ENCODE data around the gene CTIF. TPM values are rescaled to one million over a fixed set of nuclear protein-coding genes. Genes with fewer than 3 reads are reported as not detected.
A peak's percentile ranks its signal among the peaks of the same experiment; 100 is the strongest.

CTIF gene
- total RNA-seq, 5 donors from 2014 or later (not counting 1 experiment from before 2014, with no cell fraction given): 3.2 to 6.7 (median 4.7) TPM

GRCh38 chr18:48848641-48849143 is 309.9 kb downstream of the CTIF start:
- H3K4me3 ChIP-seq (ENCODE audit: control insufficient read depth in 1 of 2, extremely low read depth in 1 of 2, low read length in 1 of 2): no peak overlapping the region
- no peak overlapping the region for H3K27ac Mint-ChIP-seq
- peaks cover 50 to 52% (median 52%) of the 10 kb centered on the region in 3 donors for H3K4me1 Mint-ChIP-seq
- no peak for DNase-seq
- peaks cover 0 to 15% (median 0%) of the 10 kb centered on the region in 3 donors for H3K9me3 Mint-ChIP-seq
- ATAC-seq (replicated peaks in 1 of 4): no peak
- peaks cover 2% of the 10 kb centered on the region for H3K36me3 Mint-ChIP-seq
- peaks cover 35 to 59% of the 10 kb centered on the region in 2 experiments for H3K4me1 ChIP-seq (ENCODE audit: control insufficient read depth in 1 of 2, extremely low read depth in 1 of 2, insufficient read depth in 2 of 2, low read length in 2 of 2)
- H3K36me3 ChIP-seq (ENCODE audit: control insufficient read depth in 2 of 2, extremely low read depth in 1 of 2, insufficient read depth in 1 of 2, low read length in 1 of 2): no peaks in the 10 kb centered on the region
- no peaks in the 10 kb centered on the region for H3K27me3 Mint-ChIP-seq
- POLR2A ChIA-PET: interaction anchor here in 1 of 2 donors (0.6 to 0.7 kb wide), 2 partner anchors 10 to 54 kb away, joined by 4 to 6 read pairs; no protein-coding TSS in a partner anchor
- CTCF ChIA-PET: interaction anchor here (0.6 kb wide), 2 partner anchors 345 to 347 kb away, joined by 3 read pairs; no protein-coding TSS in a partner anchor
- H3K9me3 ChIP-seq: no peaks in the 10 kb centered on the region
- no peak overlapping the region for H3K27ac ChIP-seq (ENCODE audit: low read length)
- WGBS (ENCODE audit: insufficient coverage): 92% methylated on average over 13 of the region's 13 CpGs
- no peaks in the 10 kb centered on the region for H3K27me3 ChIP-seq (replicated peaks in 1 of 2; ENCODE audit: control insufficient read depth in 2 of 2, extremely low read depth in 1 of 2, insufficient read depth in 2 of 2, low read length in 1 of 2)
- H3K4me3 Mint-ChIP-seq: no peak overlapping the region

GRCh38 chr18:48850822-48851598 is 312.2 kb downstream of the CTIF start:
- no peak for DNase-seq
- H3K4me1 Mint-ChIP-seq: peaks cover 50 to 51% (median 50%) of the 10 kb centered on the region in 3 donors
- no peak for ATAC-seq (replicated peaks in 1 of 4)
- Histone ChIP-seq H3K36me3 (ENCODE audit: control insufficient read depth in 2 of 2, extremely low read depth in 1 of 2, insufficient read depth in 1 of 2, low read length in 1 of 2) (no peaks in the 10 kb centered on the region), H3K9me3 (no peaks in the 10 kb centered on the region), H3K27me3 (replicated peaks in 1 of 2; ENCODE audit: control insufficient read depth in 2 of 2, extremely low read depth in 1 of 2, insufficient read depth in 2 of 2, low read length in 1 of 2) (no peaks in the 10 kb centered on the region), H3K27ac (ENCODE audit: low read length) (no peak overlapping the region), H3K4me1 (ENCODE audit: control insufficient read depth in 1 of 2, extremely low read depth in 1 of 2, insufficient read depth in 2 of 2, low read length in 2 of 2) (peaks cover 31 to 58% of the 10 kb centered on the region in 2 experiments), H3K4me3 (ENCODE audit: control insufficient read depth in 1 of 2, extremely low read depth in 1 of 2, low read length in 1 of 2) (peak overlapping the region in 1 of 2 donors; percentile 29)
- H3K9me3 Mint-ChIP-seq: peaks cover 0 to 8% (median 0%) of the 10 kb centered on the region in 3 donors
- H3K27me3 Mint-ChIP-seq: no peaks in the 10 kb centered on the region
- ChIA-PET POLR2A (no interaction called here), CTCF (interaction anchor here in 1 of 2 donors (1.2 kb wide), 1 partner anchor 79 kb away, joined by 3 read pairs; no protein-coding TSS in a partner anchor)
- H3K36me3 Mint-ChIP-seq: no peaks in the 10 kb centered on the region
- 89% methylated on average over 10 of the region's 17 CpGs for WGBS (ENCODE audit: insufficient coverage)
- H3K4me3 Mint-ChIP-seq: peak overlapping the region in 1 of 3 donors; percentile 23
- H3K27ac Mint-ChIP-seq: no peak overlapping the region

- ATAC-seq (replicated peaks in 1 of 4) (peak; percentile 44 to 62 (median 57)), DNase-seq (peak in 7 of 35 experiments; percentile 14 to 46 (median 26))
- Mint-ChIP-seq H3K27ac (no peak overlapping the region), H3K27me3 (no peaks in the 10 kb centered on the region), H3K4me1 (peaks cover 49 to 54% (median 51%) of the 10 kb centered on the region in 3 donors), H3K4me3 (peak overlapping the region in 1 of 3 donors; percentile 23), H3K9me3 (peaks cover 0 to 2% (median 0%) of the 10 kb centered on the region in 3 donors), H3K36me3 (no peaks in the 10 kb centered on the region)
- no peaks in the 10 kb centered on the region for H3K27me3 ChIP-seq (replicated peaks in 1 of 2; ENCODE audit: control insufficient read depth in 2 of 2, extremely low read depth in 1 of 2, insufficient read depth in 2 of 2, low read length in 1 of 2)
- H3K36me3 ChIP-seq (ENCODE audit: control insufficient read depth in 2 of 2, extremely low read depth in 1 of 2, insufficient read depth in 1 of 2, low read length in 1 of 2): no peaks in the 10 kb centered on the region
- ChIA-PET POLR2A (no interaction called here), CTCF (interaction anchor here in 1 of 2 donors (1.2 kb wide), 1 partner anchor 78 kb away, joined by 3 read pairs; no protein-coding TSS in a partner anchor)
- no peak overlapping the region for H3K27ac ChIP-seq (ENCODE audit: low read length)
- peaks cover 31 to 60% of the 10 kb centered on the region in 2 experiments for H3K4me1 ChIP-seq (ENCODE audit: control insufficient read depth in 1 of 2, extremely low read depth in 1 of 2, insufficient read depth in 2 of 2, low read length in 2 of 2)
- H3K4me3 ChIP-seq (ENCODE audit: control insufficient read depth in 1 of 2, extremely low read depth in 1 of 2, low read length in 1 of 2): peak overlapping the region in 1 of 2 donors; percentile 29
- no peaks in the 10 kb centered on the region for H3K9me3 ChIP-seq
- 85% methylated on average over 6 of the region's 7 CpGs for WGBS (ENCODE audit: insufficient coverage)
These were observed 312.7 kb downstream of the CTIF start for GRCh38 chr18:48851599-48851960.

- Mint-ChIP-seq H3K4me3 (peak overlapping the region in 1 of 3 donors; percentile 49), H3K27me3 (no peaks in the 10 kb centered on the region), H3K36me3 (no peaks in the 10 kb centered on the region), H3K4me1 (peaks cover 49 to 55% (median 51%) of the 10 kb centered on the region in 3 donors), H3K27ac (no peak overlapping the region), H3K9me3 (no peaks in the 10 kb centered on the region)
- WGBS (ENCODE audit: insufficient coverage): 100% methylated on average over 2 of the region's 6 CpGs
- no peak overlapping the region for H3K4me3 ChIP-seq (ENCODE audit: control insufficient read depth in 1 of 2, extremely low read depth in 1 of 2, low read length in 1 of 2)
- H3K4me1 ChIP-seq (ENCODE audit: control insufficient read depth in 1 of 2, extremely low read depth in 1 of 2, insufficient read depth in 2 of 2, low read length in 2 of 2): peaks cover 31 to 60% of the 10 kb centered on the region in 2 experiments
- H3K27ac ChIP-seq (ENCODE audit: low read length): no peak overlapping the region
- no peak for ATAC-seq (replicated peaks in 1 of 4)
- no peaks in the 10 kb centered on the region for H3K9me3 ChIP-seq
- POLR2A ChIA-PET: no interaction called here
- no peaks in the 10 kb centered on the region for H3K36me3 ChIP-seq (ENCODE audit: control insufficient read depth in 2 of 2, extremely low read depth in 1 of 2, insufficient read depth in 1 of 2, low read length in 1 of 2)
- no peak for DNase-seq
- CTCF ChIA-PET: interaction anchor here in 1 of 2 donors (1.2 kb wide), 1 partner anchor 78 kb away, joined by 3 read pairs; no protein-coding TSS in a partner anchor
- no peaks in the 10 kb centered on the region for H3K27me3 ChIP-seq (replicated peaks in 1 of 2; ENCODE audit: control insufficient read depth in 2 of 2, extremely low read depth in 1 of 2, insufficient read depth in 2 of 2, low read length in 1 of 2)
These were observed 313.5 kb downstream of the CTIF start for GRCh38 chr18:48852292-48852691.

- Histone ChIP-seq H3K27ac (ENCODE audit: low read length) (no peak overlapping the region), H3K36me3 (ENCODE audit: control insufficient read depth in 2 of 2, extremely low read depth in 1 of 2, insufficient read depth in 1 of 2, low read length in 1 of 2) (no peaks in the 10 kb centered on the region), H3K27me3 (replicated peaks in 1 of 2; ENCODE audit: control insufficient read depth in 2 of 2, extremely low read depth in 1 of 2, insufficient read depth in 2 of 2, low read length in 1 of 2) (no peaks in the 10 kb centered on the region), H3K4me3 (ENCODE audit: control insufficient read depth in 1 of 2, extremely low read depth in 1 of 2, low read length in 1 of 2) (no peak overlapping the region), H3K9me3 (no peaks in the 10 kb centered on the region), H3K4me1 (ENCODE audit: control insufficient read depth in 1 of 2, extremely low read depth in 1 of 2, insufficient read depth in 2 of 2, low read length in 2 of 2) (peaks cover 31 to 60% of the 10 kb centered on the region in 2 experiments)
- Mint-ChIP-seq H3K27me3 (no peaks in the 10 kb centered on the region), H3K4me1 (peaks cover 49 to 52% (median 50%) of the 10 kb centered on the region in 3 donors), H3K9me3 (no peaks in the 10 kb centered on the region), H3K36me3 (no peaks in the 10 kb centered on the region), H3K27ac (peak overlapping the region; percentile 18 to 75), H3K4me3 (peak overlapping the region in 1 of 3 donors; percentile 49)
- ChIA-PET POLR2A (interaction anchor here in 1 of 2 donors (0.6 kb wide), 1 partner anchor 39 kb away, joined by 3 read pairs; no protein-coding TSS in a partner anchor), CTCF (no interaction called here)
- no CpG with 5 or more reads among the region's 6 CpGs for WGBS (ENCODE audit: insufficient coverage)
- ATAC-seq (replicated peaks in 1 of 4) (peak in 3 of 4 experiments; percentile 34 to 94 (median 52)), DNase-seq (peak in 7 of 35 experiments; percentile 11 to 44 (median 28))
These were observed 314.0 kb downstream of the CTIF start for GRCh38 chr18:48852794-48853193.

GRCh38 chr18:48853588-48853987 is 314.8 kb downstream of the CTIF start:
- no peaks in the 10 kb centered on the region for H3K9me3 Mint-ChIP-seq
- H3K36me3 Mint-ChIP-seq: no peaks in the 10 kb centered on the region
- H3K27me3 Mint-ChIP-seq: no peaks in the 10 kb centered on the region
- Histone ChIP-seq H3K27me3 (replicated peaks in 1 of 2; ENCODE audit: control insufficient read depth in 2 of 2, extremely low read depth in 1 of 2, insufficient read depth in 2 of 2, low read length in 1 of 2) (no peaks in the 10 kb centered on the region), H3K9me3 (no peaks in the 10 kb centered on the region), H3K4me3 (ENCODE audit: control insufficient read depth in 1 of 2, extremely low read depth in 1 of 2, low read length in 1 of 2) (no peak overlapping the region), H3K27ac (ENCODE audit: low read length) (no peak overlapping the region), H3K4me1 (ENCODE audit: control insufficient read depth in 1 of 2, extremely low read depth in 1 of 2, insufficient read depth in 2 of 2, low read length in 2 of 2) (peaks cover 31 to 53% of the 10 kb centered on the region in 2 experiments), H3K36me3 (ENCODE audit: control insufficient read depth in 2 of 2, extremely low read depth in 1 of 2, insufficient read depth in 1 of 2, low read length in 1 of 2) (no peaks in the 10 kb centered on the region)
- POLR2A ChIA-PET: no interaction called here
- no peak overlapping the region for H3K27ac Mint-ChIP-seq
- peaks cover 48 to 52% (median 49%) of the 10 kb centered on the region in 3 donors for H3K4me1 Mint-ChIP-seq
- 81% methylated on average over 3 of the region's 5 CpGs for WGBS (ENCODE audit: insufficient coverage)
- CTCF ChIA-PET: no interaction called here
- ATAC-seq (replicated peaks in 1 of 4) (no peak), DNase-seq (no peak)
- H3K4me3 Mint-ChIP-seq: no peak overlapping the region

Data from T-cell (primary cell).